Gastrocnemius medialis (tissue), 4 donors: ENCODE results near the gene PDE1C. TPM values are rescaled to one million over a fixed set of nuclear protein-coding genes. Genes with fewer than 3 reads are reported as not detected.

Source experiments
- ATAC-seq, 2 donors: fragments of 150-250 bp; one replicate each; pipeline ENCODE4 v1.9.1; 2016
- DNase-seq, 2 donors: peaks; one replicate each; pipeline ENCODE4 v3.0.0-alpha.2; 2019
- H3K27ac ChIP-seq, 4 donors: fragments of 200-600 bp; sonication (generic); 1 replicate in 1 of 4; 2 replicates in 3 of 4; pipeline ENCODE4 v1.5.1; 2016 to 2018; ENCODE audit warnings: mild to moderate bottlenecking in 2 of 4, moderate library complexity in 1 of 4
- H3K27me3 ChIP-seq, 3 donors: fragments of 200-600 bp; sonication (generic) in 2 of 3; 1 replicate in 1 of 3; 2 replicates in 2 of 3; pipeline versions ENCODE4 v1.5.1 to v1.6.0; 2016 to 2019; ENCODE audit warnings: mild to moderate bottlenecking in 1 of 3, moderate library complexity in 1 of 3
- H3K36me3 ChIP-seq, 2 donors: fragments of 200-600 bp; sonication (generic) in 1 of 2; one replicate each; pipeline ENCODE4 v1.5.1; 2017 to 2018
- H3K4me1 ChIP-seq, 2 donors: fragments of 200-600 bp; sonication (generic) in 1 of 2; one replicate each; pipeline ENCODE4 v1.5.1; 2016 to 2017; ENCODE audit warnings: mild to moderate bottlenecking in 2 of 2
- H3K4me3 ChIP-seq, 4 donors: fragments of 200-600 bp; sonication (generic) in 3 of 4; 1 replicate in 1 of 4; 2 replicates in 3 of 4; pipeline ENCODE4 v1.5.1; 2016 to 2019; ENCODE audit warnings: mild to moderate bottlenecking in 2 of 4
- H3K9me3 ChIP-seq, 3 donors: fragments of 200-600 bp; sonication (generic) in 2 of 3; 1 replicate in 1 of 3; 2 replicates in 2 of 3; pipeline ENCODE4 v1.5.1; 2016 to 2019
- POLR2A ChIP-seq, 2 donors: fragments of 450-650 bp; IDR thresholded peaks; one replicate each; pipeline ENCODE4 v1.6.1; 2017; ENCODE audit warnings: antibody characterized with exemption in 2 of 2, mild to moderate bottlenecking in 2 of 2, moderate library complexity in 2 of 2
- in situ Hi-C, 4 donors: fragments of 200-750 bp; cut with MboI; loops; one replicate each; pipeline versions ENCODE4 v1.15.0 to v1.8.0; 2017; ENCODE audit warnings: low sequenced_read_pairs in 4 of 4
- intact Hi-C: fragments of 100-400 bp; cut with DNase I; formaldehyde crosslinking; loops from one replicate; pipeline ENCODE4 v1.15.1; 2023; ENCODE audit warnings: low total_unique reads
- total RNA-seq, 4 donors: library from RNA; depleted of rRNA; stranded (reverse); fragments of >200 nt; gene quantifications; one replicate each; pipeline versions ENCODE4 v1.1.0 to v1.2.3, GENCODE V29; 2016
- TF ChIP-seq, protein P1 (sequence below), 5 experiments: fragments of 450-650 bp in 3 of 5; fragments of 200-600 bp in 2 of 5; sonication (generic) in 2 of 5; IDR thresholded peaks in 4 of 5; conservative IDR thresholded peaks in 1 of 5; 1 replicate in 4 of 5; 2 replicates in 1 of 5; pipeline ENCODE4 v1.5.1; 2016 to 2019; ENCODE audit warnings: antibody characterized with exemption in 5 of 5, mild to moderate bottlenecking in 3 of 5, moderate library complexity in 3 of 5

The PDE1C gene
- total RNA-seq, 4 donors from 2014 or later, result 0.46 to 1.2 (median 0.67) TPM

DNA sequence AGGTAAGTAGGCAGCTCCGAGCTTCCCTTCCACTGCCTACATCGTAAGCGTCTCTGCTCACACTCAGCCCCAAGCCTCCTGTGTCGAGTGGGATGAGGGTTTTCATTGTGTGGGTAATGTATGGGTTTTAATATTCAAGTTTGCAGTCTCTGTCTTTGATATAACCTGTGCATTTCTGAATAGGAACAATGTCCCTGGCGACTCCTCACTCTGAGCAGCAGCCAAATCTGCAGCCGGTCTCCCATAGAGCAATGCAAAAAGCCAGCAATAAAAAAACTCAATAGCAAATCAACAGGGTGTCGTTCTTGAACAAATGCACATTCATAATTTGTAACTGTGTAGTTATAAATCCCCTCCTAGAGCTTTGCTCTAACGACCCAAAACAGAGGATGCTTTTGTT, 349.8 kb downstream of the PDE1C start:
- H3K4me1 ChIP-seq, result no peaks in the 10 kb centered on the region
- H3K4me3 ChIP-seq, result no peak overlapping the region
- H3K27ac ChIP-seq, result no peak overlapping the region
- no peak for TF ChIP-seq POLR2A (IDR thresholded peaks at IDR 0.05)
- TF ChIP-seq, protein P1, sequence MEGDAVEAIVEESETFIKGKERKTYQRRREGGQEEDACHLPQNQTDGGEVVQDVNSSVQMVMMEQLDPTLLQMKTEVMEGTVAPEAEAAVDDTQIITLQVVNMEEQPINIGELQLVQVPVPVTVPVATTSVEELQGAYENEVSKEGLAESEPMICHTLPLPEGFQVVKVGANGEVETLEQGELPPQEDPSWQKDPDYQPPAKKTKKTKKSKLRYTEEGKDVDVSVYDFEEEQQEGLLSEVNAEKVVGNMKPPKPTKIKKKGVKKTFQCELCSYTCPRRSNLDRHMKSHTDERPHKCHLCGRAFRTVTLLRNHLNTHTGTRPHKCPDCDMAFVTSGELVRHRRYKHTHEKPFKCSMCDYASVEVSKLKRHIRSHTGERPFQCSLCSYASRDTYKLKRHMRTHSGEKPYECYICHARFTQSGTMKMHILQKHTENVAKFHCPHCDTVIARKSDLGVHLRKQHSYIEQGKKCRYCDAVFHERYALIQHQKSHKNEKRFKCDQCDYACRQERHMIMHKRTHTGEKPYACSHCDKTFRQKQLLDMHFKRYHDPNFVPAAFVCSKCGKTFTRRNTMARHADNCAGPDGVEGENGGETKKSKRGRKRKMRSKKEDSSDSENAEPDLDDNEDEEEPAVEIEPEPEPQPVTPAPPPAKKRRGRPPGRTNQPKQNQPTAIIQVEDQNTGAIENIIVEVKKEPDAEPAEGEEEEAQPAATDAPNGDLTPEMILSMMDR (IDR thresholded peaks at IDR 0.05 in 4 of 5, conservative IDR thresholded peaks at IDR 0.05 in 1 of 5), result no peak
- ATAC-seq (no peak), DNase-seq (no peak)
- no peaks in the 10 kb centered on the region for H3K36me3 ChIP-seq
- in situ Hi-C loops (no loop called here), intact Hi-C loops (no loop called here)
- no peaks in the 10 kb centered on the region for H3K9me3 ChIP-seq
- no peaks in the 10 kb centered on the region for H3K27me3 ChIP-seq

DNA sequence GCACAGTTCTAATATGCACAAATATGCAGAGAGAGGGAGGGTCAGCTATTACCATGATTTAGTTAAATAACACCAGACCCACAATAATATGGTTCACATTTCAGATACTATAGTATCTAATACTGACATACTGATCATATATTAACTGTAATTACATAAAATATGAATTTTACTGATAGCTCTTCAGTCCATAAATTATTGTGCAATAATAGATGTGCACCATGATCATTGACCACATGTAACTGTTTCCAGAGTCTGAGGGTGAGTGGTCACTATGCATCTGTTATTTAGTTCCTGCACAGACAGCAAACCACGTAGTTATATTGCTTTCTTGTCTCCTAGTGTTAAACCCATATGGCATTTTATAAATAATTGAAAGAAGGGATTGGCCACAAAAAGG, 353.9 kb downstream of the PDE1C start:
- TF ChIP-seq, protein P1 (IDR thresholded peaks at IDR 0.05 in 4 of 5, conservative IDR thresholded peaks at IDR 0.05 in 1 of 5), result no peak
- TF ChIP-seq POLR2A (IDR thresholded peaks at IDR 0.05), result no peak
- in situ Hi-C loops (no loop called here), intact Hi-C loops (no loop called here)
- DNase-seq (no peak), ATAC-seq (no peak)
- Histone ChIP-seq H3K4me3 (no peak overlapping the region), H3K36me3 (no peaks in the 10 kb centered on the region), H3K9me3 (no peaks in the 10 kb centered on the region), H3K27ac (no peak overlapping the region), H3K27me3 (no peaks in the 10 kb centered on the region), H3K4me1 (no peaks in the 10 kb centered on the region)

DNA sequence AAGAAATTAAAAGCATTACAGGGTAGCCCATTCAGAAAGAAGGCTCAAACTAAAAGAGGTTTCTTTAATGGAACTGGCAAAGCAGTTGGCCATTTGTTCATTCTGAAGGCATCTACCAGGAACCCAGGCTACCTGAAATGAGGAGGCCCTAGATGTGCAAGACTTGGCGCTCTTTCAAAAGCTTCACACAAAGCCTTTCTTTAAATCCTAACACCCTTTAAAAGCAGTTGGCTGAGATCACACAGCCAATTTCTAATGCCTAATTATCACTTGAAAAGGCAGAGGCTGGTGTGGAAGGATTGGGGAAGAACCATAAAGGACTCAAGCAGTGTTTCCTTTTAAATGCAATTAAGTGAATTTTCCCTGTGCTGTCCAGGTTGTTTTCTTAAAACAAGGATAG, 360.0 kb downstream of the PDE1C start:
- Histone ChIP-seq H3K27ac (no peak overlapping the region), H3K9me3 (no peaks in the 10 kb centered on the region), H3K4me1 (no peaks in the 10 kb centered on the region), H3K4me3 (no peak overlapping the region), H3K27me3 (no peaks in the 10 kb centered on the region), H3K36me3 (no peaks in the 10 kb centered on the region)
- in situ Hi-C loops (no loop called here), intact Hi-C loops (no loop called here)
- DNase-seq, result no peak
- TF ChIP-seq, protein P1 (IDR thresholded peaks at IDR 0.05 in 4 of 5, conservative IDR thresholded peaks at IDR 0.05 in 1 of 5), result no peak
- no peak for ATAC-seq

DNA sequence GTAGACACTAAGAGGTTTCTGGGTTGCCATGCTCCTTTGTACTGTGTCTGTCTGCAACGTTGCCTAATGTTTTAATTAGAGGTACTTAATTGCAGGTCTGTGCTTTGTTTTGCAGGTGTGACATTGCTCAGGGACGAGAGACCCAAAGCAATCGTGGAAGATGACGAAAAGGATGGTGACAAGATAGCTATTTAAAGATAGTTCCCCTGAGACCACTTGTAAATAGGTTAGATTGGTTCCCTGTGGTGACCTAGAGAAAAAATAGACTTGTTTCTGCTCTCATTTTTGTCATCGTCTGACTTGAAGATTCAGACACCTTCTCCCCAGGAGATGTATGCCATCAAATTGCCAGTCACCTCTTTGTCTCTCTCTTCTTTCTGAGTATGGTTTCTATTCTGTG, 363.1 kb downstream of the PDE1C start:
- TF ChIP-seq, protein P1 (IDR thresholded peaks at IDR 0.05 in 4 of 5, conservative IDR thresholded peaks at IDR 0.05 in 1 of 5), result no peak
- no peak for TF ChIP-seq POLR2A (IDR thresholded peaks at IDR 0.05)
- ATAC-seq (no peak), DNase-seq (no peak)
- Histone ChIP-seq H3K36me3 (no peaks in the 10 kb centered on the region), H3K4me3 (no peak overlapping the region), H3K27me3 (no peaks in the 10 kb centered on the region), H3K4me1 (no peaks in the 10 kb centered on the region), H3K27ac (no peak overlapping the region), H3K9me3 (no peaks in the 10 kb centered on the region)
- in situ Hi-C loops, result no loop called here
- intact Hi-C loops, result no loop called here

DNA sequence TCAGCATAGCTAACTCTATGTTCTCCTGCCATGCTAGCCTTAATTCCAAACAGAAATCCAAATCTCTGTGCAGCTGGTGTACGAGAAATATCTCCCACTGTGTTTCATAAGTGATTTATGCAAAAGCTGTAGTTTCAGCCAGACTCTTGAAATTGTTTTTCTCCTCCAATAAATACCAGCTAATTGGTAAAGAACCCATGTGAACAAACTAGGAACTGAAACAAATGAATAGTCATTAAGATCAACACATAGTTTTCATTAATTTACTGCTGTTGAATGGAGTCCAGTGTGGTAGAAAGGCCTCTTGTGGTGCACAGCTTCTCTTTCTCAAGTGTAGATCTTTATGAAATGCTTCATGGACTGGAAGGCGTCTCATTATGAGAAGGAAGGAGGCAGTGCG, 364.8 kb downstream of the PDE1C start:
- intact Hi-C loops (no loop called here), in situ Hi-C loops (no loop called here)
- H3K4me3 ChIP-seq, result no peak overlapping the region
- no peak overlapping the region for H3K27ac ChIP-seq
- no peaks in the 10 kb centered on the region for H3K36me3 ChIP-seq
- DNase-seq, result no peak
- H3K4me1 ChIP-seq, result no peaks in the 10 kb centered on the region
- no peak for ATAC-seq
- no peaks in the 10 kb centered on the region for H3K27me3 ChIP-seq
- H3K9me3 ChIP-seq, result no peaks in the 10 kb centered on the region
- TF ChIP-seq, protein P1 (IDR thresholded peaks at IDR 0.05 in 4 of 5, conservative IDR thresholded peaks at IDR 0.05 in 1 of 5), result no peak
- no peak for TF ChIP-seq POLR2A (IDR thresholded peaks at IDR 0.05)
